Esophagus muscularis mucosa (tissue), 4 donors: ENCODE results near the gene NEU4.

ENCODE experiments used
- CTCF ChIP-seq, 3 experiments: fragments of 200-600 bp in 2 of 3; fragments of 450-650 bp in 1 of 3; sonication (generic) in 2 of 3; IDR thresholded peaks; one replicate each; pipeline ENCODE4 v1.5.1; 2017 to 2019; ENCODE audit warnings: antibody characterized with exemption in 3 of 3, mild to moderate bottlenecking in 2 of 3, moderate library complexity in 1 of 3
- EP300 ChIP-seq: sonication (generic); formaldehyde crosslinking; IDR thresholded peaks from one replicate; pipeline ENCODE4 v1.6.1; 2017; ENCODE audit warnings: antibody characterized with exemption
- POLR2A ChIP-seq: fragments of 450-650 bp; IDR thresholded peaks from one replicate; pipeline ENCODE4 v1.6.1; 2017; ENCODE audit warnings: antibody characterized with exemption, moderate library complexity, mild to moderate bottlenecking, low read depth
- POLR2AphosphoS5 ChIP-seq, 2 donors: sonication (generic); formaldehyde crosslinking; IDR thresholded peaks; one replicate each; pipeline ENCODE4 v1.6.1; 2017; ENCODE audit warnings: antibody characterized with exemption in 2 of 2

- TF ChIP-seq POLR2A (no peak), CTCF (IDR thresholded peaks at IDR 0.05) (no peak), EP300 (no peak), POLR2AphosphoS5 (IDR thresholded peaks at IDR 0.05) (no peak)
Observed at GRCh38 chr2:241777686-241778627, 31.0 kb upstream of the NEU4 start.
